ENCODE data around the gene KDM7A. TPM values are rescaled to one million over a fixed set of nuclear protein-coding genes. Genes with fewer than 3 reads are reported as not detected.
"Not testable (repeated sequence)": the region's sequence is repeated elsewhere in the genome, so short reads cannot be mapped to it uniquely, and the experiment has no call there.

Gene KDM7A
- total RNA-seq, 1 donor from 2014 or later, result 24.4 TPM

GRCh38 chr7:140202942-140203341 is 26.2 kb upstream of the KDM7A start:
- DNase-seq (ENCODE audit: low spot score); ATAC-seq; intact Hi-C loops (cut with DNase I): not testable (repeated sequence)

- DNase-seq (ENCODE audit: low spot score) (no peak), ATAC-seq (no peak)
- intact Hi-C loops (cut with DNase I), result no loop called here
These were observed 24.6 kb upstream of the KDM7A start for GRCh38 chr7:140201393-140201792.

- ATAC-seq (peak; percentile 93), DNase-seq (ENCODE audit: low spot score) (no peak)
- intact Hi-C loops (cut with DNase I), result no loop called here
These were observed 23.5 kb upstream of the KDM7A start for GRCh38 chr7:140200061-140200989.

GRCh38 chr7:140197938-140198337 is 21.2 kb upstream of the KDM7A start:
- ATAC-seq (no peak), DNase-seq (ENCODE audit: low spot score) (no peak)
- intact Hi-C loops (cut with DNase I), result no loop called here

- intact Hi-C loops (cut with DNase I), result no loop called here
- DNase-seq (ENCODE audit: low spot score) (no peak), ATAC-seq (no peak)
These were observed 20.6 kb upstream of the KDM7A start for GRCh38 chr7:140197218-140197890.

GRCh38 chr7:140196361-140197217 is 19.8 kb upstream of the KDM7A start:
- peak; percentile 66 for DNase-seq (ENCODE audit: low spot score)
- ATAC-seq, result peak; percentile 88
- intact Hi-C loops (cut with DNase I), result no loop called here

- intact Hi-C loops (cut with DNase I), result no loop called here
- DNase-seq (ENCODE audit: low spot score) (no peak), ATAC-seq (no peak)
These were observed 19.1 kb upstream of the KDM7A start for GRCh38 chr7:140195859-140196258.

GRCh38 chr7:140192620-140193019 is 15.8 kb upstream of the KDM7A start:
- DNase-seq (ENCODE audit: low spot score) (no peak), ATAC-seq (no peak)
- intact Hi-C loops (cut with DNase I), result no loop called here

- intact Hi-C loops (cut with DNase I), result no loop called here
- ATAC-seq (no peak), DNase-seq (ENCODE audit: low spot score) (no peak)
These were observed 15.4 kb upstream of the KDM7A start for GRCh38 chr7:140192176-140192575.

- intact Hi-C loops (cut with DNase I), result no loop called here
- DNase-seq (ENCODE audit: low spot score) (no peak), ATAC-seq (no peak)
These were observed 13.8 kb upstream of the KDM7A start for GRCh38 chr7:140190588-140190987.

- DNase-seq (ENCODE audit: low spot score), result no peak
- intact Hi-C loops (cut with DNase I), result no loop called here
- no peak for ATAC-seq
These were observed 13.1 kb upstream of the KDM7A start for GRCh38 chr7:140189917-140190316.

- no peak for ATAC-seq
- DNase-seq (ENCODE audit: low spot score), result no peak
- intact Hi-C loops (cut with DNase I), result no loop called here
These were observed 6.1 kb upstream of the KDM7A start for GRCh38 chr7:140182917-140183316.

GRCh38 chr7:140179339-140179738 is 2.6 kb upstream of the KDM7A start:
- intact Hi-C loops (cut with DNase I), result loop anchor here (5.0 kb wide), 1 partner anchor 148 kb away; no protein-coding TSS in a partner anchor
- DNase-seq (ENCODE audit: low spot score) (no peak), ATAC-seq (no peak)

- DNase-seq (ENCODE audit: low spot score) (no peak), ATAC-seq (no peak)
- intact Hi-C loops (cut with DNase I), result loop anchor here (5.0 kb wide), 1 partner anchor 151 kb away; no protein-coding TSS in a partner anchor
These were observed 571 bp downstream of the KDM7A start for GRCh38 chr7:140176122-140176701.

GRCh38 chr7:140175221-140176121 is 1.3 kb downstream of the KDM7A start:
- intact Hi-C loops (cut with DNase I), result loop anchor here (5.0 kb wide), 1 partner anchor 152 kb away; no protein-coding TSS in a partner anchor
- peak; percentile 93 for DNase-seq (ENCODE audit: low spot score)
- peak; percentile 91 for ATAC-seq

GRCh38 chr7:140174217-140174616 is 2.6 kb downstream of the KDM7A start:
- intact Hi-C loops (cut with DNase I), result no loop called here
- DNase-seq (ENCODE audit: low spot score) (no peak), ATAC-seq (no peak)

- no peak for ATAC-seq
- no peak for DNase-seq (ENCODE audit: low spot score)
- intact Hi-C loops (cut with DNase I), result no loop called here
These were observed 6.4 kb downstream of the KDM7A start for GRCh38 chr7:140170375-140170774.

GRCh38 chr7:140168816-140169215 is 8.0 kb downstream of the KDM7A start:
- no peak for ATAC-seq
- intact Hi-C loops (cut with DNase I), result no loop called here
- no peak for DNase-seq (ENCODE audit: low spot score)
